Smooth muscle cell (in vitro differentiated cells): ENCODE measurements around the gene CYTH1. TPM values are rescaled to one million over a fixed set of nuclear protein-coding genes. Genes with fewer than 3 reads are reported as not detected.

Source experiments
- DNase-seq: peaks from one replicate; lab custom pipeline; 2025; ENCODE audit not compliant: unreplicated experiment; lab: John Stamatoyannopoulos, UW
- H2AFZ ChIP-seq: fragments of 200-600 bp; sonication (generic); 2 replicates; pipeline ENCODE4 v1.6.0; 2016; ENCODE audit warnings: antibody characterized with exemption, low read depth, mild to moderate bottlenecking
- H3F3A ChIP-seq: fragments of 200-600 bp; sonication (generic); 2 replicates; pipeline ENCODE4 v1.6.0; 2017; ENCODE audit warnings: antibody characterized with exemption, low read depth
- H3K27ac ChIP-seq: fragments of 200-600 bp; sonication (generic); 2 replicates; pipeline ENCODE4 v1.5.1; 2016; ENCODE audit warnings: low read depth, mild to moderate bottlenecking
- H3K27me3 ChIP-seq: fragments of 200-600 bp; sonication (generic); 2 replicates; pipeline ENCODE4 v1.6.1; 2016; ENCODE audit warnings: low read depth, mild to moderate bottlenecking
- H3K36me3 ChIP-seq: fragments of 200-600 bp; sonication (generic); 2 replicates; pipeline ENCODE4 v1.5.1; 2016; ENCODE audit warnings: low read depth
- H3K4me1 ChIP-seq: fragments of 200-600 bp; sonication (generic); 2 replicates; pipeline ENCODE4 v1.5.1; 2016; ENCODE audit warnings: low read depth
- H3K4me2 ChIP-seq: fragments of 200-600 bp; sonication (generic); 2 replicates; pipeline ENCODE4 v1.6.0; 2016; ENCODE audit warnings: mild to moderate bottlenecking
- H3K4me3 ChIP-seq: fragments of 200-600 bp; sonication (generic); 2 replicates; pipeline ENCODE4 v1.5.1; 2016; ENCODE audit warnings: mild to moderate bottlenecking
- H3K79me2 ChIP-seq: fragments of 200-600 bp; sonication (generic); 2 replicates; pipeline ENCODE4 v1.6.0; 2016; ENCODE audit warnings: low read depth, mild to moderate bottlenecking
- H3K9ac ChIP-seq: fragments of 200-600 bp; sonication (generic); 2 replicates; pipeline ENCODE4 v1.6.0; 2016; ENCODE audit warnings: low read depth
- H3K9me3 ChIP-seq: fragments of 200-600 bp; sonication (generic); replicated peaks from 2 replicates; pipeline ENCODE4 v1.5.1; 2016; ENCODE audit warnings: low read depth
- H4K20me1 ChIP-seq: fragments of 200-600 bp; sonication (generic); 2 replicates; pipeline ENCODE4 v1.6.0; 2016; ENCODE audit warnings: low read depth
- CTCF ChIP-seq: fragments of 200-600 bp; sonication (generic); IDR thresholded peaks from 2 replicates; pipeline ENCODE4 v1.5.1; 2017; ENCODE audit warnings: borderline replicate concordance, mild to moderate bottlenecking, antibody characterized with exemption; ENCODE audit not compliant: insufficient read depth, poor library complexity, severe bottlenecking
- WGBS: methylation state at CpG from one replicate; pipeline ENCODE4 v1.1.7; 2016; ENCODE audit warnings: low lambda C conversion rate; 5-methylcytosine and 5-hydroxymethylcytosine counted together
- polyA plus RNA-seq: library from polyadenylated mRNA; unstranded; fragments of >200 nt; fragmentation: Nextera tagmentation; extraction: Ambion mirVana; gene quantifications from 2 replicates; pipeline ENCODE4 v1.2.1, GENCODE V29; 2016
- total RNA-seq: library from RNA; depleted of rRNA; stranded (reverse); fragments of >200 nt; gene quantifications from 2 replicates; pipeline ENCODE4 v1.2.3, GENCODE V29; 2014

The CYTH1 gene
- total and polyA plus RNA-seq, 2 experiments from 2014 or later = 14.1 to 19.3 TPM

- 92% methylated on average over 15 of the region's 15 CpGs for WGBS
- no peaks in the 10 kb centered on the region for H3K9me3 ChIP-seq
Measured at GRCh38 chr17:78692460-78693010, 89.5 kb downstream of the CYTH1 start.

GRCh38 chr17:78689029-78689428 is 93.0 kb downstream of the CYTH1 start:
- Histone ChIP-seq H3K27me3 (no peaks in the 10 kb centered on the region), H3K9me3 (no peaks in the 10 kb centered on the region), H3K9ac (no peak overlapping the region), H2AFZ (no peak overlapping the region), H3K4me1 (no peaks in the 10 kb centered on the region), H3K79me2 (no peaks in the 10 kb centered on the region), H3K27ac (no peak overlapping the region), H4K20me1 (no peaks in the 10 kb centered on the region), H3K36me3 (no peaks in the 10 kb centered on the region), H3F3A (no peaks in the 10 kb centered on the region), H3K4me3 (no peak overlapping the region), H3K4me2 (no peak overlapping the region)
- DNase-seq = no peak
- TF ChIP-seq CTCF = no peak
- 97% methylated on average over 2 of the region's 2 CpGs for WGBS

More at GRCh38 chr17:78692460-78693010, 89.5 kb downstream of the CYTH1 start:
- Histone ChIP-seq H3K9ac (no peak overlapping the region), H3F3A (no peaks in the 10 kb centered on the region), H3K36me3 (no peaks in the 10 kb centered on the region), H4K20me1 (no peaks in the 10 kb centered on the region), H2AFZ (no peak overlapping the region), H3K27me3 (no peaks in the 10 kb centered on the region), H3K27ac (no peak overlapping the region), H3K4me1 (no peaks in the 10 kb centered on the region), H3K79me2 (no peaks in the 10 kb centered on the region), H3K4me2 (no peak overlapping the region), H3K4me3 (no peak overlapping the region)
- TF ChIP-seq CTCF = no peak
- DNase-seq = no peak

- Histone ChIP-seq H4K20me1 (no peaks in the 10 kb centered on the region), H3K4me2 (no peak overlapping the region), H3K9ac (no peak overlapping the region), H3K4me3 (no peak overlapping the region), H3K9me3 (no peaks in the 10 kb centered on the region), H3K79me2 (no peaks in the 10 kb centered on the region), H3K36me3 (no peaks in the 10 kb centered on the region), H2AFZ (no peak overlapping the region), H3K4me1 (no peaks in the 10 kb centered on the region), H3K27ac (no peak overlapping the region), H3F3A (peaks cover under 1% of the 10 kb centered on the region), H3K27me3 (no peaks in the 10 kb centered on the region)
- no peak for TF ChIP-seq CTCF
- DNase-seq = no peak
- WGBS = 99% methylated on average over 7 of the region's 7 CpGs
Measured at GRCh38 chr17:78687944-78688343, 94.1 kb downstream of the CYTH1 start.

- WGBS = 69% methylated on average over 3 of the region's 3 CpGs
Measured at GRCh38 chr17:78687125-78687524, 94.9 kb downstream of the CYTH1 start.

More at GRCh38 chr17:78687125-78687524, 94.9 kb downstream of the CYTH1 start:
- H3K27ac ChIP-seq = no peak overlapping the region
- TF ChIP-seq CTCF = no peak
- no peaks in the 10 kb centered on the region for H3K36me3 ChIP-seq
- no peak overlapping the region for H3K4me2 ChIP-seq
- H3F3A ChIP-seq = peaks cover 9% of the 10 kb centered on the region
- no peak overlapping the region for H3K4me3 ChIP-seq
- no peaks in the 10 kb centered on the region for H3K4me1 ChIP-seq
- H3K9ac ChIP-seq = no peak overlapping the region
- no peak for DNase-seq
- no peaks in the 10 kb centered on the region for H3K27me3 ChIP-seq
- H4K20me1 ChIP-seq = no peaks in the 10 kb centered on the region
- H3K79me2 ChIP-seq = no peaks in the 10 kb centered on the region
- H3K9me3 ChIP-seq = no peaks in the 10 kb centered on the region
- H2AFZ ChIP-seq = no peak overlapping the region
